OCI-LY7 (cell line): ENCODE results near the gene NDOR1. TPM values are rescaled to one million over a fixed set of nuclear protein-coding genes. Genes with fewer than 3 reads are reported as not detected.

ENCODE experiments used
- BruUV-seq: library from RNA; stranded (reverse); fragments of 400-500 nt; replicated peaks from 2 replicates; lab custom pipeline; 2021; lab: Mats Ljungman, UMichigan
- CTCF ChIA-PET: fragments of 300-600 bp; sonication (Branson Sonifier 250); formaldehyde crosslinking; loops from one replicate; lab custom pipeline; 2022; ENCODE audit warnings: antibody characterized with exemption; ENCODE audit not compliant: unreplicated experiment; lab: Charles Lee
- POLR2A ChIA-PET: fragments of 300-600 bp; sonication (Branson Sonifier 250); formaldehyde crosslinking; loops from one replicate; lab custom pipeline; 2022; ENCODE audit warnings: antibody characterized with exemption; lab: Charles Lee
- DNase-seq: peaks from one replicate; pipeline ENCODE4 v3.0.0-alpha.2; 2015; ENCODE audit warnings: low spot score
- H2AFZ ChIP-seq: fragments of 200-600 bp; sonication (generic), shearing (Covaris generic); 2 replicates; pipeline ENCODE4 v1.6.1; 2014; ENCODE audit warnings: mild to moderate bottlenecking, antibody characterized with exemption, low read length, moderate library complexity
- H3K27ac ChIP-seq: fragments of 200-600 bp; sonication (generic); 2 replicates; pipeline ENCODE4 v1.5.1; 2014; ENCODE audit warnings: mixed run types, low read depth, mild to moderate bottlenecking, moderate library complexity, low read length, inconsistent platforms; ENCODE audit not compliant: poor library complexity, severe bottlenecking
- H3K36me3 ChIP-seq: fragments of 200-600 bp; sonication (generic); 2 replicates; pipeline ENCODE4 v1.6.1; 2014; ENCODE audit warnings: mild to moderate bottlenecking, antibody characterized with exemption, low read length, moderate library complexity, mixed read lengths; ENCODE audit not compliant: insufficient read depth
- H3K4me1 ChIP-seq: fragments of 200-600 bp; sonication (generic); 2 replicates; pipeline ENCODE4 v1.5.1; 2014; ENCODE audit warnings: mild to moderate bottlenecking, low read length; ENCODE audit not compliant: insufficient read depth, poor library complexity, severe bottlenecking
- H3K4me2 ChIP-seq: fragments of 200-600 bp; sonication (generic); 2 replicates; pipeline ENCODE4 v1.6.1; 2014; ENCODE audit warnings: mild to moderate bottlenecking, low read length
- H3K4me3 ChIP-seq: fragments of 200-600 bp; sonication (generic); 2 replicates; pipeline ENCODE4 v1.5.1; 2014; ENCODE audit warnings: mild to moderate bottlenecking, low read depth, low read length; ENCODE audit not compliant: poor library complexity, severe bottlenecking
- H3K79me2 ChIP-seq: fragments of 200-600 bp; sonication (generic); 2 replicates; pipeline ENCODE4 v1.6.1; 2016; ENCODE audit warnings: low read depth, mild to moderate bottlenecking, low read length, moderate library complexity, mixed read lengths; ENCODE audit not compliant: insufficient read depth
- H3K9me2 ChIP-seq: fragments of 200-600 bp; sonication (generic); 2 replicates; pipeline ENCODE4 v1.6.1; 2016; ENCODE audit warnings: mild to moderate bottlenecking, low read length, mixed read lengths; ENCODE audit not compliant: insufficient read depth
- H3K9me3 ChIP-seq: fragments of 200-600 bp; sonication (generic); 2 replicates; pipeline ENCODE4 v1.6.1; 2014; ENCODE audit warnings: mild to moderate bottlenecking, mixed run types, low read length, mixed read lengths
- H4K20me1 ChIP-seq: fragments of 200-600 bp; sonication (generic); 2 replicates; pipeline ENCODE4 v1.6.1; 2014; ENCODE audit warnings: mild to moderate bottlenecking, antibody characterized with exemption, low read length, moderate library complexity, mixed read lengths; ENCODE audit not compliant: insufficient read depth
- CTCF ChIP-seq: fragments of 200-600 bp; sonication (generic); conservative IDR thresholded peaks from 2 replicates; pipeline ENCODE4 v1.5.1; 2014; ENCODE audit warnings: mild to moderate bottlenecking, antibody characterized with exemption, low read length, moderate library complexity, mixed read lengths
- EZH2phosphoT487 ChIP-seq: fragments of 200-600 bp; sonication (generic); IDR thresholded peaks from 2 replicates; pipeline ENCODE4 v1.6.1; 2018; ENCODE audit warnings: low read depth, borderline replicate concordance, mild to moderate bottlenecking, mixed run types, antibody characterized with exemption, low read length, moderate library complexity, mixed read lengths
- intact Hi-C: fragments of 100-400 bp; cut with micrococcal nuclease; formaldehyde crosslinking; loops from one replicate; pipeline ENCODE4 v1.10.0; 2022; ENCODE audit not compliant: unreplicated experiment
- total RNA-seq, 2 experiments: library from RNA; depleted of rRNA in 1 of 2; stranded (reverse); fragments of >200 nt in 1 of 2; shearing (Covaris generic) in 1 of 2; gene quantifications; 2 replicates each; pipeline ENCODE4 v1.2.3, GENCODE V29; 2014 to 2022

NDOR1 gene
- total RNA-seq, 2 experiments from 2014 or later, result 30.4 to 61.9 TPM

- Histone ChIP-seq H3K9me3 (no peaks in the 10 kb centered on the region), H3K9me2 (no peaks in the 10 kb centered on the region), H3K79me2 (no peaks in the 10 kb centered on the region), H3K4me2 (no peak overlapping the region), H3K4me1 (peaks cover 15% of the 10 kb centered on the region), H2AFZ (no peak overlapping the region), H3K27ac (no peak overlapping the region), H3K36me3 (peaks cover 47% of the 10 kb centered on the region; the same call in 1 of the 2 replicates), H3K4me3 (no peak overlapping the region), H4K20me1 (no peaks in the 10 kb centered on the region)
- TF ChIP-seq CTCF, result no peak
- TF ChIP-seq EZH2phosphoT487, result no peak
- BruUV-seq, result no TSS peak
- CTCF ChIA-PET, result no interaction called here
- DNase-seq, result no peak
- POLR2A ChIA-PET, result interaction anchor here (0.6 kb wide), 1 partner anchor 16 kb away, joined by 6 read pairs; no protein-coding TSS in a partner anchor
- intact Hi-C loops, result no loop called here
Observed at GRCh38 chr9:137218754-137219271, 13.3 kb downstream of the NDOR1 start.

GRCh38 chr9:137219757-137220316 is 14.3 kb downstream of the NDOR1 start:
- no peak for DNase-seq
- H3K4me3 ChIP-seq, result no peak overlapping the region
- no peaks in the 10 kb centered on the region for H3K9me3 ChIP-seq
- intact Hi-C loops, result no loop called here
- no peak overlapping the region for H3K27ac ChIP-seq
- H3K4me1 ChIP-seq, result peaks cover 19% of the 10 kb centered on the region
- ChIA-PET POLR2A (no interaction called here), CTCF (no interaction called here)
- peaks cover 38% of the 10 kb centered on the region; the same call in 1 of the 2 replicates for H3K36me3 ChIP-seq
- H3K9me2 ChIP-seq, result no peaks in the 10 kb centered on the region
- H2AFZ ChIP-seq, result no peak overlapping the region
- TF ChIP-seq EZH2phosphoT487 (no peak), CTCF (no peak)
- no peaks in the 10 kb centered on the region for H3K79me2 ChIP-seq
- H3K4me2 ChIP-seq, result no peak overlapping the region
- no peaks in the 10 kb centered on the region for H4K20me1 ChIP-seq
- no TSS peak for BruUV-seq
